GM10847 (cell line): ENCODE measurements around the gene SCGB3A1.

ENCODE experiments used
- POLR2A ChIP-seq: IDR thresholded peaks from 2 replicates; pipeline ENCODE4 v1.6.1; 2011; ENCODE audit not compliant: insufficient read length; ENCODE audit errors: extremely low read depth

Gene SCGB3A1

DNA sequence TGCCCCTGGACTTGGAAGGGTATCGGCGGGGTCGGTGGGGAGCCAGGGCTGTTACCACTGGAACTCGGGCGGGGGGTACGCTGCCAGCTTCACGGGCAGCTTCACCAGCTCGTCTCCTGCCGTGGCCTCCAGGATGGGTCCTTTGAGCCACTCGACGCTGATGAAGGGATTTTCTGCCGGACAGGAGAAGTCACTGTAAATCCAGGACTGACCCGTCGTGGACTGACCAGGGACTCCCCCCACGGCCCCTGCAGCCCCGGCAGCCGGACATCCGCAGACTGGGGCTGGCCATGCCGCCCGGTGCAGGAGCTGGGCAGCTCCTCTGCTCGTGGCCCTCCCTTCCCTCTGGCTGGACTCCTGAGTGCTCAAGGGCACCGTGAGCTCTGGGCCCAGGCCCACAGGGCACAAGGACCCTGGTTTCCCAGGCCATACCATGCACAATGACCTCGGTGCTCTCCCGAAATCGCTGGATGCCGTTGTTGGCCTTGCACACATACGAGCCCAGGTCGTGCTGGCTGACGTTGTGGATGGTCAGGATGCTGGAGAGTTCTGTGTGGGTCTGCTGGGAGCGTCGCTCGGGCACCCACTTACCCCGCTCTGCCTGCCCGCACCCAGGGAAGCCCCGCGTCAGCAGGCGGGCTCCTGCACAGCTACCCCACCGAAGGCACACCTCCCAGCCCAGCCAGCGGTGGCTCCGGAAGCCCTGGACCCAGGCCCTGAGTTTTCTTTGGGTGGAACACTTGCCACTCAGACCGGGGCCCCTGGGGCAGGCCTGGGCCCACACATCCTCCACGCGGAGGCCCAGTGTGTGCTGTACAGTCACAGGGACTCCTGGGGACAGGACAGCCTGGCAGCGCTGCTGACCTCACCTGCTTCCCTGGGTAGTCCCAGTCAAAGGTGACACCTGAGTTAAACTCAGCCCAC lies 37.8 kb upstream of the SCGB3A1 start:
- TF ChIP-seq POLR2A: no peak

DNA sequence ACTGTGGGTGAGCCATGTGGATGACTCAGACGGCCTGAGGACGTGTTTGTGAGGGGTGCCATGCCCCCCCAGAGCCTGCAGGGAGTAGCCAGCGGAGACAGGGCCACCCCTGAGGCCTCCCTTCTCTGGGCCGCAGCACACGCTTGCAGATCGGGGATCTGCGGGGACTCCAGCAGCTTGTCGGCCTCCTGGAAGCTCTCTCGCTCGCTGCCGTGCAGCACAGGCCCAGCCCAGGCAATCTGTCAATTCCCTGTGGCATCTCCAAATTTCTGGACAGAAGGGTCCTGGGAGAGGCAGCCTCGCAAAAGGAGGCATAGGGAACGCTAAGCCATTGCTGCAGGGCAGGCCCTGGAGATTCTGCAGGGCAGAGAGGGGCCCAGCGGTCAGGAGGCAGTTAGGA lies 36.9 kb upstream of the SCGB3A1 start:
- TF ChIP-seq POLR2A: no peak

DNA sequence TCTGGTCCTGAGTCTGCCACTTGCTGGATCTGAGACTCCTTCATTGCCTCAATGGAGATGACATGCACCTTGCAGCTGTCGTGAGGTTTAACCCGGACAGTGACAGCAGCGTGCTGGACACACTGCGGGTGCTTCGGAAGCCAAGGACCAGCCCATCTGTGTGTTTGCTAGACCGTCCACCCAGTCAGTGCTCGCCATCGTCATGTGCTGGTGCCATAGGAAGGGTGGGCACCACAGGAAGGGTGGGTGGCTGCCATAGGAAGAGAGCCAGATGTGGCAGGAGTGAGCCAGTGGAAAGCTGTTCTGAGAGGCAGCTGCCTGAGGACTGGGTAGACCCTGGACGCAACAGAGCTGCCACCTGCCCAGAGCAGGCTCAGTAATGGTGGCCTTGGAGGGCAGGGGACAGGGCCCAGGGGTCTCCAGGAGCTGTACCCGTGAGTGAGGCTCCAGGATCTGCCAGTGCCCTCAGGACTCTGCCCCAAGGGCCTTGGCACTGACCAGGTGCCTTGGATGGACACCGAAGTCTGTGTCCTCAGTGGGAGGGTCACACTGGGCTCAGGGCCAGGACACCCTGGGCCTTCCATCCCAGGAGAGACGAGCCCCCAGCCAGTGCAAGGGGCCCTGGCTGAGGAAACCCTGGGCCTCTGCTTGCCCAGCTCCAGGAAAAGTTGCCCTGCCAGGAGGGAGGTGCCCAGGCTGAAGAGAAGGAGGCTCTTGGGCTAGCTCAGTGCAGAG lies 36.3 kb upstream of the SCGB3A1 start:
- no peak for TF ChIP-seq POLR2A

DNA sequence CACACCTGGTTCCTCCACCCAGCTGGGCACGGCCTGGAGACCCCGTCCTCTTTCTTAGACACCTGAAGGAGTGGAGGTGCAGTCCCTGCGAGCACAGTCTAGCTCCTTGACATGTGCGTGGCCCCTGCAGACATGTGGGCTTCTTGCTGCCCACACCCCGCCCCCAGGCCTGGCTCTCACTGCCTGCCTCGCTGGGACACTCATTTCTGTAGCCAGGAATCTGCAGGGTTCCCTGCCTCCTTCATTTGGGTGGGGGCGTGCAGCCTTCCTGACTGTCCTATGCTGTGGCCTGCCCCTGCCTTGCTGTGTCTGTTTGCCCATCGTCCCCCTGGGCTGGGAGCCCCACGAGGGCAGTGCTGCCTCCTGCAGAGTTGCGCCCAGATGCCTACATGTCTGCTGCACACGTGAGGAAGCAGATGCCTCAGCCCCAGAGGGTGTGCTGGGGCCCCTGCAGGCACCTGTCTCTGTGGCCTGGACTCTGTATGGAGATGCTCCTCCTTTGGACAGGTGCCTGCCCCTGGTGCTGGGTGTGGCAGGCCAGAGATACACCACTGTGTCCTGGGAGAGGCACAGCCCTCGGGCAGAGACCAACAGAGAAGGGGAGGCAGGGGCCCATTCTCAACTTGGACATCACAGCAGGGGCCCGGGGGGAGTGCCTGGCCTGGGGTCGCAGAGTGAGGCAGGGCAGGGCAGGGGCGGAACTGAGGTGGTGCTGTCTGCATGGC lies 35.5 kb upstream of the SCGB3A1 start:
- TF ChIP-seq POLR2A: no peak

GRCh38 chr5:180625791-180626660 lies 34.7 kb upstream of the SCGB3A1 start:
- no peak for TF ChIP-seq POLR2A

- no peak for TF ChIP-seq POLR2A
These were observed 34.0 kb upstream of the SCGB3A1 start for GRCh38 chr5:180625125-180625790.

DNA sequence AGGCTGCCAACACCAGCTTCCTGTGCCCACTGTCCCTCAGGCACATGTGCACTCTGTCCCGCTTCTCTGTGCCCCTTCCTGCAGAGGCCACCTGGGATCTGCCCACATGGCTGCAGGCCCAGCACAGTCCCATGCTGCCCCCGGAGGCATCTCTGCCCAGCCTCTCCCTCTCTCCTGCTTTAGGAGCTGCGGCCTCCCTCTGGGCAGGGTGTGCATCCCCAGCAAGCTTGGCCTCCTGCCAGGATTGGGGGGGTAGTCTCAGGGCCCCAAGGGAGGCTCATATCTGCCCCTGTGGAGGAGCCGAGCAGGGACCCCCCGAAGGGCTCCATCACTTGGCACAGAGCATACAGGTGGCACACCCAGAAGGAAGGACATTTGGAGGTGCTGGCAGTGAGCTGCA lies 33.3 kb upstream of the SCGB3A1 start:
- TF ChIP-seq POLR2A: no peak

- TF ChIP-seq POLR2A: no peak
These were observed 32.5 kb upstream of the SCGB3A1 start for GRCh38 chr5:180623844-180624243.

GRCh38 chr5:180623411-180623834 lies 32.1 kb upstream of the SCGB3A1 start:
- TF ChIP-seq POLR2A: no peak

DNA sequence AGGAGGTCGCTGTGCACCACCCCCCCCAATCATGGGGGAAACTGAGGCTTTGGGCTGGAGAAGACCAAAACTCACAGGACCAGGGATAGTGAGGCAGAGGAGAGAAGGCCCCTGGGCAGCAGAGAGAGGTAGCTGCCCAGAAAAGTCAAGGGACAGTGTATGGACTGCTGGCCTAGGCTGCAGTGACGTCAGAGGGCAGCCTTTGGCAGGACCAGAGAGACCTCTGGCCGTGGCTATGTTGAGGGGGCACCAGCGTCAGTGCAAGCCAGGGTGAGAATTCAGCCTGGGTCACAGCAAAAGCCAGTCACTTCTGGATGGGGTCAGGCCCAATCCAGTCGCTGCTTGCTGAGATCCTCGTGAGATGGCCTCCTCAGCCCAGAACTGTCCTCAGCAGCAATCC lies 31.6 kb upstream of the SCGB3A1 start:
- TF ChIP-seq POLR2A: no peak

- TF ChIP-seq POLR2A: no peak
These were observed 30.0 kb upstream of the SCGB3A1 start for GRCh38 chr5:180621311-180621710.

DNA sequence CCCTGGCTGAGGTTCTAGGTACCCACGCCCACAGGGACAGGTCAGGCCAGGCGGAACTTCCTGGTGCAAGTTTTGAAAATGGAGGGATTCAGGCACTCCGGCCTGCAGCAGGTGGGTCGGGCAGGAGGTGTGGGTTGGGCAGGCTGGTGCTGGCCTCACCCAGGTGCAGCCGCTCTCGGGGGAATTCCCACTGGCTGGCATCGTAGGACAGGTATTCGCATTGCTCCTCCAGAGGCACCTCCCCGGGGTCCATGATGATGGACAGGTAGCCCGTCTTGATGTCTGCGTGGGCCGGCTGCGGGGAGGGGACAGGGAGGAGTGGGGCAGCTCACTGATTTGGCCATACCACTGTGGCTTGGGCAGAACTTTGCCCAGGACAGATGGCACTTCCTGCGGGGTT lies 28.7 kb upstream of the SCGB3A1 start:
- no peak for TF ChIP-seq POLR2A

DNA sequence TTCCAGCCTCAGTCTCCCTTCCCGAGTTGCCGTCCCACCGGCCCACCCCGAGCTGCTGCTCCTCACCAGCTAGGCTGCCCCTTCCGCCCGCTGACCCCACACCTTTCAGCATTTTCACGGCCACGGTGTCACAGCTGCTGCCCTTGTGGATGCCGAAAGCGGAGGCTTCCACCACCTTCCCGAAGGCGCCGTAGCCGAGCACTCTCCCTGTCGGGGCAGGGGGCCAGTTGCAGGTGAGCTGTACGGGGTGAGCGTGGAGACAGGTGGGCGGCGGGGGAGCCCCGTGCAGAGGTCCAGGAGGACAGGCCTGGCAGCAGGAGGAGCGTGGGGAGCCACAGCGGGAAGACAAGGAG lies 28.2 kb upstream of the SCGB3A1 start:
- TF ChIP-seq POLR2A: no peak

GRCh38 chr5:180618829-180619562 lies 27.7 kb upstream of the SCGB3A1 start:
- TF ChIP-seq POLR2A: no peak

GRCh38 chr5:180618487-180618828 lies 27.2 kb upstream of the SCGB3A1 start:
- TF ChIP-seq POLR2A: no peak
